Fibroblast of peridontal ligament (primary cell): ENCODE results near the gene SMARCD1.

Experiments
- DNase-seq: peaks from one replicate; pipeline ENCODE4 v3.0.0-alpha.2; 2010; ENCODE audit errors: extremely low read depth

Gene SMARCD1

GRCh38 chr12:50084775-50085614, at the start of gene SMARCD1:
Gene SMARCD1 (plus strand): TSS chr12:50085342. CDS start chr12:50085370, 28 bp downstream.
- peak; percentile 90 for DNase-seq

- no peak for DNase-seq
Measured at GRCh38 chr12:50038336-50038735, 46.8 kb upstream of the SMARCD1 start.

GRCh38 chr12:50039151-50039835, 45.8 kb upstream of the SMARCD1 start:
- peak; percentile 61 for DNase-seq

GRCh38 chr12:50040657-50041056, 44.5 kb upstream of the SMARCD1 start:
- DNase-seq = no peak

- DNase-seq = no peak
Measured at GRCh38 chr12:50041062-50041860, 43.9 kb upstream of the SMARCD1 start.

- DNase-seq = no peak
Measured at GRCh38 chr12:50041962-50042361, 43.2 kb upstream of the SMARCD1 start.

- no peak for DNase-seq
Measured at GRCh38 chr12:50042693-50043092, 42.4 kb upstream of the SMARCD1 start.

GRCh38 chr12:50043308-50043707, 41.8 kb upstream of the SMARCD1 start:
- DNase-seq = no peak

GRCh38 chr12:50043854-50044253, 41.3 kb upstream of the SMARCD1 start:
- no peak for DNase-seq

- DNase-seq = no peak
Measured at GRCh38 chr12:50047693-50048250, 37.4 kb upstream of the SMARCD1 start.

GRCh38 chr12:50049254-50050118, 35.7 kb upstream of the SMARCD1 start:
- DNase-seq = no peak

- no peak for DNase-seq
Measured at GRCh38 chr12:50050119-50050385, 35.1 kb upstream of the SMARCD1 start.

GRCh38 chr12:50050410-50051098, 34.6 kb upstream of the SMARCD1 start:
- peak; percentile 65 for DNase-seq

- DNase-seq = no peak
Measured at GRCh38 chr12:50051101-50051806, 33.9 kb upstream of the SMARCD1 start.

GRCh38 chr12:50052544-50052943, 32.6 kb upstream of the SMARCD1 start:
- no peak for DNase-seq

- DNase-seq = no peak
Measured at GRCh38 chr12:50052964-50053363, 32.2 kb upstream of the SMARCD1 start.

GRCh38 chr12:50053583-50053982, 31.6 kb upstream of the SMARCD1 start:
- no peak for DNase-seq

GRCh38 chr12:50055831-50056638, 29.1 kb upstream of the SMARCD1 start:
- peak; percentile 57 for DNase-seq

- no peak for DNase-seq
Measured at GRCh38 chr12:50056639-50056976, 28.5 kb upstream of the SMARCD1 start.
